ENCODE measurements around the gene MYO1E.

Gene MYO1E

DNA sequence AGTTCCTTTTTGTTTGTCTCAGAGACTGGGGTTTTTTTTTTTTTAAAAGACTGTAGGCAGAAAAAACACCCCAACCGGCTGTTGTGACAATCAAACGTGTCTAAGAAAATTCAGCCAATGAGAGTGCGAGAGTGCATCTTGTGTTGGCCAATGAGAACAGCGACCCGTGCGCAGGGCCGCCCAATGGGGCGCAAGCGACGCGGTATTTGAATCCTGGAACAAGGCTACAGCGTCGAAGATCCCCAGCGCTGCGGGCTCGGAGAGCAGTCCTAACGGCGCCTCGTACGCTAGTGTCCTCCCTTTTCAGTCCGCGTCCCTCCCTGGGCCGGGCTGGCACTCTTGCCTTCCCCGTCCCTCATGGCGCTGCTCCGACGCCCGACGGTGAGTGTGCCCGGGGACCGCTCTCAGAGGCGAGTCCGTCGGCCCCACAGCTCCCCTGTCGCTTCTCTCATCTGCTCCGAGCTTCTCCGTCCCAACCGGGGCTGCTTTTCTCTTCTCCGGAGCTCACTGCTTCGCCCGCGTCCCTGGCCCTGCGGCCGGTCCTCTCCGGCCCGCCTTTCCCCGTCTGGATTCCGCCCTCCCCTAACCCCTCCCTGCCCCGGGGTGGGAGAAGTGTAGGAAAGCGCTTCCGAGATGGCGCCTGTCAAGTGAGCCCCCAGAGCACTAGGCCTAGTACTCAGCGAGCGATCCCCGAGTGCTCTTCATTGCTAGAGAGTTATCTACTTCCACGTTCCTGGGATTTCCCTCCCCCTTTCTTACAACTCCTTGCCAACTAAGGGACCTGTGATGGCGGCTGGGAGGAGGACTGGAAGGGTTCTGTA is 267.5 kb downstream of the MYO1E start, which contains the start of gene CCNB2:
Gene CCNB2, plus strand, starts transcription at position 235 of the 821 bp plus-strand sequence. Its CDS starts 123 bp downstream, at position 358.
- in situ Hi-C loops (cut with HindIII; ENCODE audit: low pct_ligation_motif_present, low pct_unique_long_range_greater_than_20kb, low sequenced_read_pairs), result no loop called here
- peak; percentile 94 for DNase-seq

GRCh38 chr15:59104602-59104911 is 268.1 kb downstream of the MYO1E start:
- no peak for DNase-seq
- in situ Hi-C loops (cut with HindIII; ENCODE audit: low pct_ligation_motif_present, low pct_unique_long_range_greater_than_20kb, low sequenced_read_pairs), result no loop called here

- DNase-seq, result no peak
- in situ Hi-C loops (cut with HindIII; ENCODE audit: low pct_ligation_motif_present, low pct_unique_long_range_greater_than_20kb, low sequenced_read_pairs), result no loop called here
These were observed 273.4 kb downstream of the MYO1E start for GRCh38 chr15:59099162-59099685.

GRCh38 chr15:59096429-59096828 is 276.2 kb downstream of the MYO1E start:
- no peak for DNase-seq
- in situ Hi-C loops (cut with HindIII; ENCODE audit: low pct_ligation_motif_present, low pct_unique_long_range_greater_than_20kb, low sequenced_read_pairs), result no loop called here

DNA sequence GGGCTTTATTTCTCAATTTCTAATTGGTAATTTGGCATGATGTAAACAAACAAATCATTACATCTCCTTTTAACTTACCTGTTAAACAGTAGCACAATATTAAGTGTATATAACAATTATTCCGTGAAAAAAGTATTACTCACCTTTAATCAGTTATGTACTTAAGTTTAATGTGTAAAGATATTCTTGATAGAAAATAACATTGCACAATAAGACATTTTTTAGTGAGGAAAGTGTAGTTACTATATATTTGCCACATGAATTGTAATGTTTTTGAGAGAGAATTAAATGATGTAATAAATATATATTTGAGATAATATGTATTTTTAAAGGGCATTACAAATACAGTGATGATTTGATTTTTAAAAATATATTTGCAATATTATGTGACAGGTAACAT is 278.6 kb downstream of the MYO1E start:
- no peak for DNase-seq
- in situ Hi-C loops (cut with HindIII; ENCODE audit: low pct_ligation_motif_present, low pct_unique_long_range_greater_than_20kb, low sequenced_read_pairs), result no loop called here

- no peak for DNase-seq
- in situ Hi-C loops (cut with HindIII; ENCODE audit: low pct_ligation_motif_present, low pct_unique_long_range_greater_than_20kb, low sequenced_read_pairs), result no loop called here
These were observed 284.9 kb downstream of the MYO1E start for GRCh38 chr15:59087731-59088130.
